H9 (cell line): Measurements from ENCODE around the gene CHMP4B. TPM values are rescaled to one million over a fixed set of nuclear protein-coding genes. Genes with fewer than 3 reads are reported as not detected.

Source experiments
- DNase-seq: peaks from one replicate; pipeline ENCODE4 v3.0.0-alpha.2; 2017
- H2AFZ ChIP-seq: one replicate; pipeline ENCODE4 v1.6.1; 2013; ENCODE audit warnings: mild to moderate bottlenecking, low read length, control low read depth, moderate library complexity
- H2AK5ac ChIP-seq: 2 replicates; pipeline ENCODE4 v1.6.1; 2013; ENCODE audit warnings: low read length, control low read depth, mixed read lengths; ENCODE audit not compliant: insufficient read length
- H2BK120ac ChIP-seq: one replicate; pipeline ENCODE4 v1.6.1; 2013; ENCODE audit warnings: low read depth, mild to moderate bottlenecking, low read length, control low read depth, inconsistent platforms; ENCODE audit not compliant: poor library complexity, severe bottlenecking
- H2BK12ac ChIP-seq: 2 replicates; pipeline ENCODE4 v1.6.1; 2013; ENCODE audit warnings: low read length, control low read depth, mixed read lengths, low read depth; ENCODE audit not compliant: insufficient read length
- H2BK15ac ChIP-seq: 2 replicates; pipeline ENCODE4 v1.6.1; 2013; ENCODE audit warnings: low read depth, low read length, control low read depth
- H2BK20ac ChIP-seq: one replicate; pipeline ENCODE4 v1.6.1; 2013; ENCODE audit warnings: low read depth, mild to moderate bottlenecking, low read length, control low read depth, inconsistent platforms; ENCODE audit not compliant: poor library complexity, severe bottlenecking
- H2BK5ac ChIP-seq: 2 replicates; pipeline ENCODE4 v1.6.1; 2013; ENCODE audit warnings: low read length, control low read depth, mixed read lengths; ENCODE audit not compliant: insufficient read length
- H3K14ac ChIP-seq: 2 replicates; pipeline ENCODE4 v1.6.1; 2013; ENCODE audit warnings: low read length, control low read depth; ENCODE audit not compliant: insufficient read depth
- H3K18ac ChIP-seq: 2 replicates; pipeline ENCODE4 v1.6.1; 2013; ENCODE audit warnings: low read depth, mild to moderate bottlenecking, mixed read lengths, low read length, control low read depth; ENCODE audit not compliant: insufficient read length
- H3K23ac ChIP-seq: 2 replicates; pipeline ENCODE4 v1.6.1; 2013; ENCODE audit warnings: low read length, control low read depth, mixed read lengths, low read depth; ENCODE audit not compliant: insufficient read length
- H3K23me2 ChIP-seq: 2 replicates; pipeline ENCODE4 v1.6.1; 2013; ENCODE audit warnings: low read depth, mild to moderate bottlenecking, mixed read lengths, low read length, control low read depth; ENCODE audit not compliant: insufficient read length, poor library complexity, severe bottlenecking
- H3K27ac ChIP-seq: 2 replicates; pipeline ENCODE4 v1.5.1; 2013; ENCODE audit warnings: low read length, control low read depth, mixed read lengths, low read depth; ENCODE audit not compliant: insufficient read length
- H3K27me3 ChIP-seq: 2 replicates; pipeline ENCODE4 v1.6.1; 2013; ENCODE audit warnings: low read length, control low read depth, inconsistent platforms; ENCODE audit not compliant: insufficient read depth
- H3K4ac ChIP-seq: 2 replicates; pipeline ENCODE4 v1.6.1; 2013; ENCODE audit warnings: low read depth, mild to moderate bottlenecking, control low read depth, inconsistent platforms, low read length, moderate library complexity
- H3K4me1 ChIP-seq: 2 replicates; pipeline ENCODE4 v1.6.1; 2013; ENCODE audit warnings: low read length, control low read depth, inconsistent platforms; ENCODE audit not compliant: insufficient read depth
- H3K4me2 ChIP-seq: 2 replicates; pipeline ENCODE4 v1.6.1; 2013; ENCODE audit warnings: low read length, control low read depth, mixed read lengths; ENCODE audit not compliant: insufficient read length, insufficient read depth
- H3K56ac ChIP-seq: 2 replicates; pipeline ENCODE4 v1.6.1; 2013; ENCODE audit warnings: low read depth, mild to moderate bottlenecking, mixed read lengths, low read length, control low read depth; ENCODE audit not compliant: insufficient read length
- H3K79me1 ChIP-seq: 2 replicates; pipeline ENCODE4 v1.6.1; 2013; ENCODE audit warnings: low read depth, mild to moderate bottlenecking, moderate library complexity, low read length, control low read depth, inconsistent platforms; ENCODE audit not compliant: insufficient read depth, poor library complexity, severe bottlenecking
- H3K79me2 ChIP-seq: 2 replicates; pipeline ENCODE4 v1.6.1; 2013; ENCODE audit warnings: low read length, control low read depth, inconsistent platforms; ENCODE audit not compliant: insufficient read depth
- H3K9ac ChIP-seq: 2 replicates; pipeline ENCODE4 v1.6.1; 2013; ENCODE audit warnings: low read length, control low read depth, mixed read lengths; ENCODE audit not compliant: insufficient read length; ENCODE audit errors: extremely low read depth
- H3K9me3 ChIP-seq: one replicate; pipeline ENCODE4 v1.6.1; 2013; ENCODE audit warnings: low read depth, low read length, inconsistent platforms; ENCODE audit not compliant: control insufficient read depth
- H3T11ph ChIP-seq: one replicate; pipeline ENCODE4 v1.6.1; 2013; ENCODE audit warnings: mild to moderate bottlenecking, low read length, control low read depth, inconsistent platforms
- H4K20me1 ChIP-seq: one replicate; pipeline ENCODE4 v1.6.1; 2013; ENCODE audit not compliant: control insufficient read depth, insufficient read length, insufficient read depth
- H4K5ac ChIP-seq: 2 replicates; pipeline ENCODE4 v1.6.1; 2013; ENCODE audit warnings: low read depth, mild to moderate bottlenecking, mixed read lengths, low read length, control low read depth; ENCODE audit not compliant: insufficient read length
- H4K8ac ChIP-seq: replicated peaks from 2 replicates; pipeline ENCODE4 v1.6.1; 2013; ENCODE audit warnings: low read length, control low read depth, mixed read lengths, low read depth; ENCODE audit not compliant: insufficient read length
- H4K91ac ChIP-seq: 2 replicates; pipeline ENCODE4 v1.6.1; 2013; ENCODE audit warnings: low read depth, mild to moderate bottlenecking, moderate library complexity, mixed read lengths, low read length, control low read depth; ENCODE audit not compliant: insufficient read length
- H3K27ac Mint-ChIP-seq, 3 experiments: 2 replicates in 2 of 3; 3 replicates in 1 of 3; pipeline ENCODE4 v1.8.0; 2020 to 2021; ENCODE audit warnings: mixed read lengths in 3 of 3, mild to moderate bottlenecking in 1 of 3, moderate library complexity in 1 of 3
- H3K27me3 Mint-ChIP-seq: 2 replicates; pipeline ENCODE4 v1.8.0; 2021; ENCODE audit warnings: low read depth, mild to moderate bottlenecking, moderate library complexity, mixed read lengths
- H3K36me3 Mint-ChIP-seq, 3 experiments: 2 replicates in 2 of 3; 3 replicates in 1 of 3; pipeline ENCODE4 v1.8.0; 2020 to 2021; ENCODE audit warnings: low read depth in 3 of 3, mixed read lengths in 3 of 3; ENCODE audit not compliant: insufficient read depth in 1 of 3
- H3K4me1 Mint-ChIP-seq, 2 experiments: 2 replicates each; pipeline ENCODE4 v1.8.0; 2020; ENCODE audit warnings: mixed read lengths in 2 of 2
- H3K4me3 Mint-ChIP-seq, 2 experiments: 2 replicates in 1 of 2; 3 replicates in 1 of 2; pipeline ENCODE4 v1.8.0; 2020 to 2021; ENCODE audit warnings: mild to moderate bottlenecking in 2 of 2, mixed read lengths in 2 of 2, moderate library complexity in 1 of 2
- H3K9me3 Mint-ChIP-seq, 2 experiments: 2 replicates in 1 of 2; 3 replicates in 1 of 2; pipeline ENCODE4 v1.8.0; 2020; ENCODE audit warnings: mild to moderate bottlenecking in 2 of 2, mixed read lengths in 2 of 2, moderate library complexity in 1 of 2
- WGBS: extraction: QIAGEN DNeasy Blood & Tissue Kit; methylation state at CpG from one replicate; pipeline ENCODE4 v1.1.7; 2013; ENCODE audit warnings: missing lambda C conversion rate, low lambda C conversion rate, mixed read lengths; ENCODE audit not compliant: insufficient read length; ENCODE audit errors: extremely low coverage; 5-methylcytosine and 5-hydroxymethylcytosine counted together
- total RNA-seq: library from RNA; stranded (reverse); gene quantifications from 2 replicates; pipeline ENCODE4 v1.2.1, GENCODE V29; 2021
- TF ChIP-seq, protein P1 (sequence below): fragments of 200-600 bp; sonication (generic); conservative IDR thresholded peaks from 3 replicates; pipeline ENCODE4 v1.8.0; 2021; ENCODE audit warnings: antibody characterized with exemption, mild to moderate bottlenecking

CHMP4B gene
- total RNA-seq, 1 experiment from 2014 or later: 94.9 TPM

DNA sequence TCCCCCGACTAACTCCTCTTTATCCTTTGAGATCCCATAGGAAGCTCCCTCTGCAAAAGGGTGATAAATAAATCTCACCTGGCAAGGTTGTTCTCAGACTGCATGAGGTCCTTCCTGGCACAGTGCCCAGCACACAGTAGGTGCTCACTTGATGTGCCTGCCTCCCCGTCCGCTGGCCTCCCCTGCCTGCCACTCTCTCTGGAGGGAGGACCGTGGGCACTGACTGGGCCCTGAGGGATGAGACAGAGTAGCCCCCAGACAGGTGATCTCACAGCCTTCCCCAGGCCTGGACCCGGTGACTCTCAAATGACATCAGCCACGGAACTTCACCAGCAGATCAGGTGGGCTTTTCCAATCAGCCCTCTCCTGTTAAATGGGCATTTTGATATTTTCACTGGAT lies 57.4 kb downstream of the CHMP4B start:
- H3K14ac ChIP-seq: no peak overlapping the region
- Mint-ChIP-seq H3K27me3 (no peaks in the 10 kb centered on the region), H3K27ac (no peak overlapping the region; a peak in 1 of 7 replicates), H3K4me1 (peaks cover 10 to 13% of the 10 kb centered on the region in 2 experiments), H3K36me3 (no peaks in the 10 kb centered on the region), H3K4me3 (no peak overlapping the region), H3K9me3 (no peaks in the 10 kb centered on the region)
- H3K9ac ChIP-seq: no peak overlapping the region
- H3K27me3 ChIP-seq: no peaks in the 10 kb centered on the region
- H3K27ac ChIP-seq: no peak overlapping the region
- no peak overlapping the region for H4K5ac ChIP-seq
- H3K4me2 ChIP-seq: no peak overlapping the region
- no peak for DNase-seq
- H3K79me2 ChIP-seq: no peaks in the 10 kb centered on the region
- no peaks in the 10 kb centered on the region for H4K20me1 ChIP-seq
- no peak overlapping the region for H2AK5ac ChIP-seq
- no peak overlapping the region for H4K91ac ChIP-seq
- no peak overlapping the region for H2BK12ac ChIP-seq
- no peak overlapping the region for H3K4ac ChIP-seq
- no peak overlapping the region for H3T11ph ChIP-seq
- H3K79me1 ChIP-seq: no peaks in the 10 kb centered on the region
- H3K23me2 ChIP-seq: no peaks in the 10 kb centered on the region
- H2AFZ ChIP-seq: no peak overlapping the region
- TF ChIP-seq, protein P1, sequence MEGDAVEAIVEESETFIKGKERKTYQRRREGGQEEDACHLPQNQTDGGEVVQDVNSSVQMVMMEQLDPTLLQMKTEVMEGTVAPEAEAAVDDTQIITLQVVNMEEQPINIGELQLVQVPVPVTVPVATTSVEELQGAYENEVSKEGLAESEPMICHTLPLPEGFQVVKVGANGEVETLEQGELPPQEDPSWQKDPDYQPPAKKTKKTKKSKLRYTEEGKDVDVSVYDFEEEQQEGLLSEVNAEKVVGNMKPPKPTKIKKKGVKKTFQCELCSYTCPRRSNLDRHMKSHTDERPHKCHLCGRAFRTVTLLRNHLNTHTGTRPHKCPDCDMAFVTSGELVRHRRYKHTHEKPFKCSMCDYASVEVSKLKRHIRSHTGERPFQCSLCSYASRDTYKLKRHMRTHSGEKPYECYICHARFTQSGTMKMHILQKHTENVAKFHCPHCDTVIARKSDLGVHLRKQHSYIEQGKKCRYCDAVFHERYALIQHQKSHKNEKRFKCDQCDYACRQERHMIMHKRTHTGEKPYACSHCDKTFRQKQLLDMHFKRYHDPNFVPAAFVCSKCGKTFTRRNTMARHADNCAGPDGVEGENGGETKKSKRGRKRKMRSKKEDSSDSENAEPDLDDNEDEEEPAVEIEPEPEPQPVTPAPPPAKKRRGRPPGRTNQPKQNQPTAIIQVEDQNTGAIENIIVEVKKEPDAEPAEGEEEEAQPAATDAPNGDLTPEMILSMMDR: no peak
- H2BK20ac ChIP-seq: no peak overlapping the region
- H2BK15ac ChIP-seq: no peak overlapping the region
- no peak overlapping the region for H4K8ac ChIP-seq
- H3K23ac ChIP-seq: no peak overlapping the region
- H2BK5ac ChIP-seq: no peak overlapping the region
- no peak overlapping the region for H3K56ac ChIP-seq
- no peaks in the 10 kb centered on the region for H3K4me1 ChIP-seq
- no peak overlapping the region for H2BK120ac ChIP-seq
- H3K9me3 ChIP-seq: no peaks in the 10 kb centered on the region
- no peak overlapping the region for H3K18ac ChIP-seq
- no CpG with 5 or more reads among the region's 6 CpGs for WGBS
